Activated naive CD4-positive, alpha-beta T cell treated with anti-CD3 and anti-CD28 coated beads, Interleukin-2, amount 50 U/mL, for 16 hours (primary cell): ENCODE measurements around the gene NPR3.
"Not testable (repeated sequence)": the region's sequence is repeated elsewhere in the genome, so short reads cannot be mapped to it uniquely, and the experiment has no call there.

ENCODE experiments used
- DNase-seq: peaks from one replicate; pipeline ENCODE4 v3.0.0-alpha.2; 2020

The NPR3 gene

GRCh38 chr5:32769711-32770110 lies 58.6 kb downstream of the NPR3 start:
- no peak for DNase-seq

GRCh38 chr5:32770444-32770843 lies 59.3 kb downstream of the NPR3 start:
- no peak for DNase-seq

- no peak for DNase-seq
These were observed 59.9 kb downstream of the NPR3 start for GRCh38 chr5:32771037-32771436.

DNA sequence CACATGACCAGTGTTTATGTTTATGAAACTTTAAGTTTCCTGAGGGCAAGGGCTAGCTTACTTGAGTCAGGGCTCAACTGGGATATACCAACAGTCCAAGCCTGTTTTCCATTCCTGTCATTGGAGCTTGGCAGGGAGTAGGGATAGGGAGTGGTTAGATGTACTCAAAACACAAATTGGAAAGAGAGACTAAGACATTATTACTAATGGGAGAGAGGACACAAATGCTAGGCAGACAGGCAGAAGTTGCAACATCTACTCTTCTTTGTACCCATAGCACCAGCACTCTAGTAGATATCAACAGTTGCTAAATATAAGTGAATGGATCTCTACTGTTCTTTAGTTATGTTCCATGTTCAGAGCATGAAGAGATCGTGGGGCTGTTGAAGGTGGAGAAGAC lies 62.8 kb downstream of the NPR3 start:
- DNase-seq: no peak

GRCh38 chr5:32776200-32776599 lies 65.1 kb downstream of the NPR3 start:
- no peak for DNase-seq

DNA sequence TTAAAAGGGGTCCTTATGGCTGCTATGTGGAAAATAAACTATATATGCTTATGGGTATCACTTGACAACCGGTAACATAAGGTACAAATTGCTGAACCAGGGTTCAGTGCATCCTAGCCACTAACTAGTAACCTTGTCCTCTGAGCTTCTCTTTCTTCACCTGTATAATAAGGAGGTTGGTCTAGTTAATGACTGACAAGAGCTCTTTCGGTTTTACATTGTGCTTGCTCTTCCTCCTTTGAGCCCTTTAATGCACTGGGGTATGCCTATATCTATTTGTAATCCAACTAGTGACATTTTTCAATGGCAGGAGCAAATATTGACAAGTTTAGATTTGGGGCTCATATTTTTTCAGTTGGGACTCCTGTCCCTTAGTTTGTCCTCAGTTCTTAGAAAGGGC lies 66.1 kb downstream of the NPR3 start:
- DNase-seq: no peak

DNA sequence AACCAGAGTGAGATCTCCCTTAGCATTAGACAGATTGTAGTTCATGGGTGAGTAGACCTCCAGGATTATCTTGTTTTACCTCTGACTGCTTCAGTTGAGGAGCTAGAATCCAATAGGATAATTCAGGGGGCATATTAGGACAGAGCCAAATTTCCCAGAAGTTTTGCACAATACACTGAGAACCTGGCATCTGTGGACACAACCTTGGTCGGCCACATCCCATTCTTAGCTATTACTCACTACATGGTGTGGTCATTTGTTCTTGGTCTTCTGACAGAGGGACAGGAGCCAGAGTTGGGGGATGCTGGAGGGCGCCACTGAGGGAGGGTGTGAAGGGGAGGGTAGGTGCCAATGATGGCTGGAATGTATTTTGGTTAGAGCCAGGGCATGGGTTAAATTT lies 66.6 kb downstream of the NPR3 start:
- no peak for DNase-seq

DNA sequence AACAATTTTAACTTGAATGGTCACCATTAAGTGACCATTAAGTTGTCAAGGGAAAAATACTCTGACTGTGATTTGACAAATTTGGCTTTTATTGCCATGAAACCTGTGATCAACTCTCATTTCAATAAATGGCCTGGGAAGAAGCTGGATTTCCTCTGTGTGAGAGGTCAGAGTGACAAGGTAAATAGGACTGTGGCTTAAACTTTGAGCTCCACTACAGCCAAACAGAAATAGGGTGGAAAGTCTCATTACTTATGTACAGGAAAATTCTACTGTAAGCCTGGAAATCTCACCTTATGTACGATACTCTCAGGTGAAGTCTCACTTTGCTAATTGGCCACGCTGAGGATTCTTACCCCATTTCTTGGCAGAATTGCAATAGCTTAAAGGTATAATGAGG lies 67.3 kb downstream of the NPR3 start:
- DNase-seq: no peak

DNA sequence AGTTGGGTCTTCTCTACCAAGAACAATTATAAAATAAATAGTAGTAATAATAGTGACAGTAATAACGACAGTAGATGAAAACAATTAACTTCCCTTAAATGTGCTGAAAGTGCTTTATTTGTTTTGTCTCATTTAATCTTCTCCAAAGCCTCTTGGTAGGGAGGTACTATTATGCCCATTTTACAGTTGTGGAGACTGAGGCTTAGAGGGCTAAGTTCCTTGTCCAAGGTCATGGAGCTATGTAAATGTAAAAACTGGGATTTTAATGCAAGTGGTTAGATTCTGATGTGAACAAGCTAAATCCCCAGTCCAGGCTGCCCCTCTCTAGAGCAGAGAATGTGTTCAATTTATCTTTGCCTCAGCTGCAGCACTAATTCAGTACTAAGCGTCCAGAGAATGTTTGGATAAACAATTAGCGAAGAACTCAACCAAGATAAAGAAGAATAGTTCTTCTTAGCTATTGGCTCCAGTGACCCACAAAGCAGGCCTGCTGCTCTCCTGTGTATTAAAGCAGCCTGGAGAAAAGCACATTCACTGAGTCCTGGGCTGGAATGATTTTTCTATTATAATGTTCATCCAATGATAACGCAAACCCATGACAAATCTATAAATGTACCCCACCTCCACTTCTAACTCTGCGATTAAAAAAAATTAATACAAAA lies 68.8 kb downstream of the NPR3 start:
- DNase-seq: no peak

GRCh38 chr5:32780508-32780919 lies 69.4 kb downstream of the NPR3 start:
- DNase-seq: no peak

GRCh38 chr5:32783661-32784060 lies 72.5 kb downstream of the NPR3 start:
- DNase-seq: no peak

DNA sequence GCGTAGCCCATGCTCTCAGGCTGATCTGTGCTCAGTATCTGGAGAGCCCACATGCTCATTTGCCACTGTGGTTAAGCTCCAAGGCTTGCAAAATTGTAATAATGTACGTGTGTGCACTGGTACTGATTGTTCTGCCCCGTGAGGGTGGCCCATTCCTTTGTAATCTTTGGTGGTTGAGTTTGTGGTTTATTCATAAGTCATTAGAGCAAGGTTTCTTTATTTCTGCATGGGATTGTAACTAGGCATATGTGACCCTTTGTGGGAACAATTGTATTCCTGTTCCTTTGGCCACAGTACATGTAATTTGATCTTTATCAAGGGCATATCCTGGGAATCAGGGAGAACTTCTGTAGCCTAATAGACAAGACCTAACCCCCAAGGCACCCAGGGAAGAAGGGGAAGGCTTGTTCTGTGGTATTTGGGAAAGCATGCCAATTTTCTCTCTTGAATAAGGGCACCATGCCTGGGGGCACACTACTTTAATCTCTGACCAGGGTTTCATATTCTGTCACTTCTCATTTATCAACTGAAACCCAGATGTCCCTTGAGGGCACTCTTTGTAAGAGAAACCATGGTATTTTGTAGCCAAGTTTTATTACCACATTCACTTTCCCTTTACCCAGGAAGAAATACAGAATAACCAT lies 74.6 kb downstream of the NPR3 start:
- DNase-seq: no peak

- no peak for DNase-seq
These were observed 75.2 kb downstream of the NPR3 start for GRCh38 chr5:32786311-32786710.

DNA sequence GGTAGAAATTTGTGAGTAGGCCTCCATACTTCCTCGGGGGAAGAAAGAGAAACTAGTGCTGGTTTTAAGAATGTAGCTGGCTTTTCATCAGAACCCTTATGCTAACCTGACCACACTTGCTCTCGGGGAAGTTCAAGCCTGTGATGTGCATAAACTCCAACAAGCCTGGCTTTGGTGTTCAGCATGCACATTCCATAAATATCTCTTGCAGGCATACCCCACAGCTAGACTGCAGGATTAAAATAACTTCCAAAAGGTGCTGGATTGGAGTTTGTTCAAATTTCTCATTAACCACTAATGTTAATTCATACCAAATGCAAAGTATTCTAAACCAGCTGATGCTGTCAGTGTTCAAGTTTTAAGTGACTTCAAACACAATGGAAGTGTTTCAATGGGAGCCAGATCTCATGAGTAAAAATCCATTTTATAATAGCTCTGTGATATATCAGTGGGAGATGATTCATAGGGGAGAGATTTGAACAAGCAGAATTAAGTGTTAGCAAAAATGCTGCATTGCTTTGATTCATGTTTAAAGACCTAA lies 79.4 kb downstream of the NPR3 start:
- no peak for DNase-seq

- DNase-seq: no peak
These were observed 80.6 kb downstream of the NPR3 start for GRCh38 chr5:32791536-32792243.

DNA sequence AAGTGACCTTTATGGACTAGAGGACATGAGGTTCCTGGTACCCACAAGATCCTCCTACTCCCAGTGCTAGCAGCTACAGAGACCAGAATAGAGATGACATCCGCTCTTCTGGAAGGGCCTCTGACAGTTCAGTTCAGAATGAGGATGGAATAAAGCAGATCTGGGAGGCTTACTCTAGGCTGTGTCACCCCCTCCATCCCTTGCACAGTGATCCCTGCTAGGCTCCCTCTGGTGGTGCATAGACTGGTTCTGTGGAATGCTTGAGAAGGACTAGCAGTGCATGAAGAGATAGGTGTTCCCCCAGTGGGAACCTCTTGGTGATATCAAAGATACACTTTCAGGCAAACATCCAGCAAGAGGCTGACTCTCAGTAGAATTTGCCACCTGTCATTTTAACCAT lies 83.0 kb downstream of the NPR3 start:
- DNase-seq: no peak

DNA sequence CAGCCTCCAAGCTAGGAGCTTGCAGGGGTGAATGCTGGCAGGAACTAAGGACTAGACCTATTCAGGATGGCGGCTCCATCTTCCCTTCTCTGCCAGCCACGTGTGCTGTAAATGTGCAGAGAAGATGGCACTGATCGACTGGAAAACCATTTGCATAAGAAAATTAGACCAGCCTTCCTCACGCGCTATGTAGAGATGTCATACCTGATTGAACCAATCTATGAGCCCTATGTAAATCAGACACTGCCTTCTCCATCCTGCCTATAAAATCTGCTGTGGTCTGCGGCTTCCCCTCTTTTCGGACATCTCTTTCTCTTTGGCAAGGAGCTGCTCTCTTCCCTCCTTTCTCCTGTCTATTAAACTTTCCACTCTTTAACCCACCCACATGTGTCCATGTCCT lies 91.6 kb downstream of the NPR3 start:
- no peak for DNase-seq

DNA sequence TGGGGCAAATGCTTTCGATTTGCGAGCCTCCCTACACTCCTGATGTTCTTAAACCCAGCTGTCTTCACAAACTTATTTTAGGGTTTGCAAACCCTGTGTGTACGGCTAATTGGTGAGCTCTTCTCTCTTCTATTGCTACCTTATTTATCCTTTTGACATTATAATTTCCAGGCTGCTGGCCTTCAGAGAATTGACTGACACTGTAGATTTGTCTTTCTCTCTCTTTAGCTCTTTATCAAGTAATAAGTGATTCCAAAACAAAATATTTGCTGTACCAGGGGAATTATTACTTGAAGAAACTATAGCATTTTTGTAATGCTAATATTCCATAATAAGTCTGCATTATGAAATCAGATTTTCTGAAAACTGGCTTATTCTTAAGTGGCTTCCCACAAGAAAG lies 92.5 kb downstream of the NPR3 start:
- DNase-seq: no peak

GRCh38 chr5:32805462-32805861 lies 94.3 kb downstream of the NPR3 start:
- DNase-seq: not testable (repeated sequence)

GRCh38 chr5:32805971-32806638 lies 95.0 kb downstream of the NPR3 start:
- no peak for DNase-seq

DNA sequence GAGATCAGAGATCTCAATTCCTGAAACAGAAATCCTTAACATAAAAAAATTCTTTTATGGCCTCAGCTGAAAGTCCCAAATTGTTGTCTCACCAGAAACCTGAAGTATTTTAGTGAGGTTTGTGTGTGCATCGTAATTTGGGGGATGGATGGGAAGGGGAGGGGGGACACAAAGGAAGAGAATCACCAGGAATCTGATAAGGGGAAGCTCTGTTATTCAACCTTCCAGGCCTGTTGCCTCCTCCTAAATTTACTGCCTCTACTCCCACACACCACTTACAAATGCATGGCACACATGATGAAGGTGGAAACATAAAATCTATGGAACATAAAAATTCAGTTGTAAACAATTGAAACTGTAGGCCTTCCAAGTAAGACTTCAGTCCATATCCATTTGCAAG lies 97.7 kb downstream of the NPR3 start:
- DNase-seq: no peak

- DNase-seq: no peak
These were observed 99.7 kb downstream of the NPR3 start for GRCh38 chr5:32810804-32811203.

- DNase-seq: no peak
These were observed 101.3 kb downstream of the NPR3 start for GRCh38 chr5:32812399-32812798.

GRCh38 chr5:32814141-32814540 lies 103.0 kb downstream of the NPR3 start:
- no peak for DNase-seq
